Body of pancreas (tissue), 4 donors: ENCODE data around the gene MAPK13.

Experiments used
- POLR2A ChIP-seq, 3 donors: fragments of 450-650 bp; IDR thresholded peaks; one replicate each; pipeline ENCODE4 v1.6.1; 2016; ENCODE audit warnings: antibody characterized with exemption in 3 of 3, mild to moderate bottlenecking in 2 of 3
- TF ChIP-seq, protein P1 (sequence below), 7 experiments: fragments of 450-650 bp in 4 of 7; fragments of 200-600 bp in 3 of 7; sonication (generic) in 3 of 7; IDR thresholded peaks; one replicate each; pipeline ENCODE4 v1.5.1; 2016 to 2019; ENCODE audit warnings: antibody characterized with exemption in 7 of 7

DNA sequence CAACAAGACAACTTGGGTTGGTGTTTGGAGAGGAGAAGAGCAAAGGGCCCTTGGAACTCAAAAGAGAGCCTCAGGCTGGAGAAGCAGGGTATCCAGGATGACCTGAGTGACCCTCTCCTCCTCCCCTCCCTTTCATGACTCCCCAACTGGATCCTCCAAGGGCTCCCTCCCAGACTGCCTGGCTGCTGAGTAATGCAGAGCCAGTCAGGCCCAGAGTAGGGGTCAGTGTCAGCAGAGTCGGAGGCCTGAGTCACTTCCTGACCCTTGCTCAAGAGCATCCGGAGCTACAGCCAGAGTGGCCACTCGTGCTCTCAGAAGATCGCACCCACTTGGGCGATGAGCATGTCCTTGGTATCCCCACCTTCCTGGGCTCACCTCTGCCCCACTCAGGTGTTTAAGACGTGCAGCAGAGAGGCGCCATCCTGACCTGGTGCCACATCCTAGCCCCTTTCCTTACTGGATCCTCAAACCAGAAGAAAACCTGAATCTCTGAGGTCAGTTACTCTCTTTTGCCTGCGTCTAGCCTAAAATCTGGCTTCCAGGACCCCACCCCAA, 2.8 kb upstream of the MAPK13 start:
- TF ChIP-seq, protein P1, sequence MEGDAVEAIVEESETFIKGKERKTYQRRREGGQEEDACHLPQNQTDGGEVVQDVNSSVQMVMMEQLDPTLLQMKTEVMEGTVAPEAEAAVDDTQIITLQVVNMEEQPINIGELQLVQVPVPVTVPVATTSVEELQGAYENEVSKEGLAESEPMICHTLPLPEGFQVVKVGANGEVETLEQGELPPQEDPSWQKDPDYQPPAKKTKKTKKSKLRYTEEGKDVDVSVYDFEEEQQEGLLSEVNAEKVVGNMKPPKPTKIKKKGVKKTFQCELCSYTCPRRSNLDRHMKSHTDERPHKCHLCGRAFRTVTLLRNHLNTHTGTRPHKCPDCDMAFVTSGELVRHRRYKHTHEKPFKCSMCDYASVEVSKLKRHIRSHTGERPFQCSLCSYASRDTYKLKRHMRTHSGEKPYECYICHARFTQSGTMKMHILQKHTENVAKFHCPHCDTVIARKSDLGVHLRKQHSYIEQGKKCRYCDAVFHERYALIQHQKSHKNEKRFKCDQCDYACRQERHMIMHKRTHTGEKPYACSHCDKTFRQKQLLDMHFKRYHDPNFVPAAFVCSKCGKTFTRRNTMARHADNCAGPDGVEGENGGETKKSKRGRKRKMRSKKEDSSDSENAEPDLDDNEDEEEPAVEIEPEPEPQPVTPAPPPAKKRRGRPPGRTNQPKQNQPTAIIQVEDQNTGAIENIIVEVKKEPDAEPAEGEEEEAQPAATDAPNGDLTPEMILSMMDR (IDR thresholded peaks at IDR 0.05), result no peak
- TF ChIP-seq POLR2A (IDR thresholded peaks at IDR 0.05), result no peak
